Panc1 (cell line): ENCODE measurements around the gene DENND6B. TPM values are rescaled to one million over a fixed set of nuclear protein-coding genes. Genes with fewer than 3 reads are reported as not detected.
"Not testable (repeated sequence)": the region's sequence is repeated elsewhere in the genome, so short reads cannot be mapped to it uniquely, and the experiment has no call there.

Experiments used
- ATAC-seq: fragments of 200-7000 bp; cut with Tn5 transposase; 2 replicates; pipeline ENCODE4 v1.9.1; 2020; ENCODE audit warnings: mild to moderate bottlenecking, moderate library complexity
- BruUV-seq: library from RNA; stranded (reverse); fragments of 400-500 nt; replicated peaks from 2 replicates; lab custom pipeline; 2021; lab: Mats Ljungman, UMichigan
- CTCF ChIA-PET: fragments of 300-600 bp; sonication (Branson Sonifier 250); formaldehyde crosslinking; loops from one replicate; lab custom pipeline; 2022; ENCODE audit warnings: antibody characterized with exemption; lab: Charles Lee
- POLR2A ChIA-PET: fragments of 300-600 bp; sonication (Branson Sonifier 250); formaldehyde crosslinking; loops from one replicate; lab custom pipeline; 2022; ENCODE audit warnings: antibody characterized with exemption; lab: Charles Lee
- DNase-seq: peaks from one replicate; pipeline ENCODE4 v3.0.0-alpha.2; 2010; ENCODE audit warnings: low read depth, low spot score
- H3K27ac ChIP-seq: 2 replicates; pipeline ENCODE4 v1.5.1; 2011; ENCODE audit warnings: mild to moderate bottlenecking, low read length, inconsistent platforms
- H3K27me3 ChIP-seq: fragments of 200-500 bp; sonication (Bioruptor generic); 2 replicates; pipeline ENCODE4 v1.6.0; 2014; ENCODE audit warnings: low read length, inconsistent platforms; ENCODE audit not compliant: control insufficient read depth, insufficient read depth
- H3K36me3 ChIP-seq: fragments of 200-500 bp; sonication (Bioruptor generic); 2 replicates; pipeline ENCODE4 v1.5.1; 2014; ENCODE audit warnings: inconsistent platforms, mild to moderate bottlenecking, low read length, moderate library complexity; ENCODE audit not compliant: control insufficient read depth, insufficient read depth
- H3K4me1 ChIP-seq: 2 replicates; pipeline ENCODE4 v1.5.1; 2011; ENCODE audit warnings: inconsistent platforms, mild to moderate bottlenecking, low read length, moderate library complexity; ENCODE audit not compliant: control insufficient read depth, insufficient read depth
- H3K4me3 ChIP-seq, 2 experiments: 2 replicates each; pipeline ENCODE4 v1.5.1; 2011 to 2012; ENCODE audit warnings: low read depth in 2 of 2, low read length in 2 of 2, mild to moderate bottlenecking in 2 of 2, inconsistent platforms in 1 of 2, moderate library complexity in 1 of 2
- H3K9me3 ChIP-seq: fragments of 200-500 bp; sonication (Bioruptor generic); 2 replicates; pipeline ENCODE4 v1.5.1; 2014; ENCODE audit warnings: low read depth, mild to moderate bottlenecking, inconsistent platforms, low read length, moderate library complexity; ENCODE audit not compliant: control insufficient read depth, insufficient read depth
- CTCF ChIP-seq: fragments of 450-650 bp; IDR thresholded peaks from 2 replicates; pipeline ENCODE4 v1.5.1; 2017; ENCODE audit warnings: mild to moderate bottlenecking
- POLR2AphosphoS5 ChIP-seq: IDR thresholded peaks from 2 replicates; pipeline ENCODE4 v1.6.1; 2012; ENCODE audit warnings: mild to moderate bottlenecking, low read depth, low read length, moderate library complexity
- REST ChIP-seq, 2 experiments: IDR thresholded peaks; 2 replicates each; pipeline ENCODE4 v1.6.1; 2011 to 2012; ENCODE audit warnings: low read depth in 2 of 2, control low read depth in 1 of 2, low read length in 1 of 2, mild to moderate bottlenecking in 1 of 2, moderate library complexity in 1 of 2; ENCODE audit not compliant: insufficient read depth in 1 of 2
- SIN3A ChIP-seq: IDR thresholded peaks from 2 replicates; pipeline ENCODE4 v1.6.1; 2012; ENCODE audit warnings: low read depth, mild to moderate bottlenecking, low read length, moderate library complexity, borderline replicate concordance; ENCODE audit not compliant: insufficient read depth
- TCF7L2 ChIP-seq: IDR thresholded peaks from 2 replicates; pipeline ENCODE4 v1.6.1; 2011; ENCODE audit warnings: mild to moderate bottlenecking, low read depth, low read length, inconsistent platforms
- in situ Hi-C: cut with HindIII; loops from 2 replicates; pipeline ENCODE4 v1.10.0; 2016; ENCODE audit warnings: low sequenced_read_pairs, low pct_unique_long_range_greater_than_20kb
- intact Hi-C: fragments of 100-400 bp; cut with micrococcal nuclease; formaldehyde crosslinking; loops from one replicate; pipeline ENCODE4 v1.10.0; 2022; ENCODE audit not compliant: unreplicated experiment
- total RNA-seq: library from RNA; stranded (reverse); gene quantifications from one replicate; pipeline ENCODE4 v1.2.1, GENCODE V29; 2021; ENCODE audit not compliant: unreplicated experiment

The DENND6B gene
- total RNA-seq, 1 experiment from 2014 or later: 5.8 TPM

DNA sequence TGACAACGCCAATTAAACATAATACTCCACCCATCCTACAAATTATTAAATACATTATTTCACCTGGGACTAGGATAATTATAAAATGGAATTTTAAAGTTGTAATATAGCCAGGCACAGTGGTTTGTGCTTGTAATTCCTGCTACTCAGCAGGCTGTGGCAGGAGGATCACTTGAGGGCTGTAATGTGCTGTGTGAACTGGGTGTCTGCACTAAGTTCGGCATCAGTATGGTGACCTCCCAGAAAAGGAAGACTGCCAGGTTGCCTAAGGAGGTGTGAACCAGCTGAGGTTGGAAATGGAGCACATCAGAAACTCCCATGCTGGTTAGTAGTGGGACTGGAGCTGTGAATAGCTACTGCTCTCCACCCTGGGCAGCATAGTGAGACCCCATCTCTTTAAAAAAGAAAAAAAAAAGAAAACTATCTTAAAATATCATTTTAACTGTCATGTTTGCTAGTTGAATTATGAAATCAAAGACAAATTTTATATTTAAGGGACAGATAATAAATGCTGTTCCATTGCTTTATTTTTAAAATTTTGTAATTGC, 44.4 kb upstream of the DENND6B start:
- intact Hi-C loops: no loop called here
- POLR2A ChIA-PET: no interaction called here
- H3K4me1 ChIP-seq: 0 out of 2 replicates have a peak, but pooled peaks cover 2% of the 10 kb centered on the region
- no peak overlapping the region for H3K4me3 ChIP-seq
- H3K9me3 ChIP-seq: no peaks in the 10 kb centered on the region
- in situ Hi-C loops: no loop called here
- no peak for ATAC-seq
- CTCF ChIA-PET: no interaction called here
- no peaks in the 10 kb centered on the region for H3K27me3 ChIP-seq
- H3K27ac ChIP-seq: no peak overlapping the region
- TF ChIP-seq REST (IDR thresholded peaks at IDR 0.05; ENCODE audit: insufficient read depth in 1 of 2, low read depth in 2 of 2, low read length in 1 of 2) (no peak), CTCF (no peak), TCF7L2 (no peak), POLR2AphosphoS5 (no peak), SIN3A (no peak)
- no peak for DNase-seq
- no TSS peak for BruUV-seq
- peaks cover 6% of the 10 kb centered on the region; the same call in 1 of the 2 replicates for H3K36me3 ChIP-seq

- Histone ChIP-seq H3K4me1 (peaks cover 6% of the 10 kb centered on the region; the same call in 1 of the 2 replicates), H3K27me3 (no peaks in the 10 kb centered on the region), H3K27ac (no peak overlapping the region), H3K9me3 (no peaks in the 10 kb centered on the region), H3K36me3 (0 out of 2 replicates have a peak, but pooled peaks cover 2% of the 10 kb centered on the region), H3K4me3 (no peak overlapping the region)
- TF ChIP-seq SIN3A (no peak), REST (IDR thresholded peaks at IDR 0.05; ENCODE audit: insufficient read depth in 1 of 2, low read depth in 2 of 2, low read length in 1 of 2) (no peak), TCF7L2 (no peak), POLR2AphosphoS5 (no peak), CTCF (no peak)
- no peak for DNase-seq
- ATAC-seq: no peak
- in situ Hi-C loops: no loop called here
- CTCF ChIA-PET: no interaction called here
- POLR2A ChIA-PET: no interaction called here
- intact Hi-C loops: no loop called here
- BruUV-seq: no TSS peak
These were observed 41.1 kb upstream of the DENND6B start for GRCh38 chr22:50367778-50368500.

DNA sequence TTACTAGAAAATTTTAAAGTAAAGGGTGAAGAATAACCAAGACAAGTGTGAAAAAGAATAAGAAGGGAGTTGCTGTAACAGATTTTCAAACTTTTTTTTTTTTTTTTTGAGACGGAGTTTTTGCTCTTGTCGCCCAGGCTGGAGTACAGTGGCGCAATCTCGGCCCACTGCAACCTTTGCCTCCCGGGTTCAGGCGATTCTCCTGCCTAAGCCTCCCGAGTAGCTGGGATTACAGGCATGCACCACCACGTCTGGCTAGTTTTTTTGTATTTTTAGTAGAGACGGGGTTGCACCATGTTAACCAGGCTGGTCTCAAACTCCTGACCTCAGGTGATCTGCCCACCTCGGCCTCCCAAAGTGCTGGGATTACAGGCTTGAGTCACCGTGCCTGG, 37.0 kb upstream of the DENND6B start:
- H3K4me3 ChIP-seq, BruUV-seq, ATAC-seq, intact Hi-C loops, H3K27ac ChIP-seq, H3K9me3 ChIP-seq, H3K27me3 ChIP-seq, POLR2A ChIA-PET, in situ Hi-C loops, H3K36me3 ChIP-seq, DNase-seq, H3K4me1 ChIP-seq, CTCF ChIA-PET: not testable (repeated sequence)
